HEK293 (cell line): ENCODE data around the gene GOSR2.

Experiments used
- CTCF ChIA-PET: fragments of 350-600 bp; formaldehyde crosslinking; extraction: SDS; loops from one replicate; lab custom pipeline; 2021; ENCODE audit warnings: antibody characterized with exemption; lab: Yijun Ruan, JAX
- POLR2A ChIA-PET: fragments of 300-600 bp; formaldehyde crosslinking; extraction: SDS; loops from one replicate; lab custom pipeline; 2020; ENCODE audit warnings: antibody characterized with exemption, inconsistent platforms; lab: Yijun Ruan, JAX
- H3K27ac ChIP-seq: fragments of 200-500 bp; sonication (Bioruptor generic); 2 replicates; pipeline ENCODE4 v1.5.1; 2014; ENCODE audit warnings: low read depth, low read length, control low read depth, inconsistent platforms; ENCODE audit errors: extremely low read depth
- H3K36me3 ChIP-seq, 2 experiments: fragments of 200-500 bp in 1 of 2; sonication (Bioruptor generic) in 1 of 2; 1 replicate in 1 of 2; 2 replicates in 1 of 2; pipeline ENCODE4 v1.5.1; 2014 to 2017; ENCODE audit warnings: inconsistent platforms in 2 of 2, low read length in 2 of 2; ENCODE audit not compliant: control insufficient read depth in 2 of 2, insufficient read depth in 1 of 2
- H3K4me1 ChIP-seq: fragments of 200-500 bp; sonication (Bioruptor generic); 2 replicates; pipeline ENCODE4 v1.5.1; 2014; ENCODE audit warnings: mild to moderate bottlenecking, low read length, inconsistent platforms; ENCODE audit not compliant: control insufficient read depth, insufficient read depth
- H3K4me3 ChIP-seq: 2 replicates; pipeline ENCODE4 v1.5.1; 2011; ENCODE audit warnings: low read depth, mild to moderate bottlenecking, control low read depth, low read length, moderate library complexity
- H3K9me3 ChIP-seq: fragments of 200-500 bp; sonication (Bioruptor generic); 2 replicates; pipeline ENCODE4 v1.5.1; 2014; ENCODE audit warnings: low read depth, low read length, inconsistent platforms; ENCODE audit not compliant: control insufficient read depth, insufficient read depth
- BCL11A ChIP-seq: fragments of 450-650 bp; formaldehyde crosslinking; IDR thresholded peaks from 2 replicates; pipeline ENCODE4 v1.5.1; 2016; ENCODE audit warnings: low read depth, missing biosample characterization, missing genetic modification characterization
- HOXD13 ChIP-seq: sonication (generic); formaldehyde crosslinking; IDR thresholded peaks from 2 replicates; pipeline ENCODE4 v1.8.0; 2022; ENCODE audit warnings: missing genetic modification reagents, borderline replicate concordance
- ZBTB1 ChIP-seq: fragments of 450-650 bp; formaldehyde crosslinking; IDR thresholded peaks from 2 replicates; pipeline ENCODE4 v1.5.1; 2016; ENCODE audit warnings: missing biosample characterization, missing genetic modification characterization
- ZBTB17 ChIP-seq: fragments of 450-650 bp; formaldehyde crosslinking; IDR thresholded peaks from 2 replicates; pipeline ENCODE4 v1.5.1; 2016; ENCODE audit warnings: missing biosample characterization, missing genetic modification characterization
- ZFP41 ChIP-seq: fragments of 450-650 bp; formaldehyde crosslinking; IDR thresholded peaks from 2 replicates; pipeline ENCODE4 v1.5.1; 2016; ENCODE audit warnings: missing biosample characterization, missing genetic modification characterization, borderline replicate concordance
- ZNF132 ChIP-seq: fragments of 450-650 bp; formaldehyde crosslinking; IDR thresholded peaks from 2 replicates; pipeline ENCODE4 v1.5.1; 2017; ENCODE audit warnings: missing biosample characterization, missing genetic modification characterization, borderline replicate concordance
- ZNF248 ChIP-seq: fragments of 450-650 bp; formaldehyde crosslinking; IDR thresholded peaks from 2 replicates; pipeline ENCODE4 v1.5.1; 2017; ENCODE audit warnings: missing biosample characterization, missing genetic modification characterization
- ZNF391 ChIP-seq: fragments of 450-650 bp; formaldehyde crosslinking; IDR thresholded peaks from 2 replicates; pipeline ENCODE4 v1.5.1; 2016; ENCODE audit warnings: low read depth, missing biosample characterization, missing genetic modification characterization, borderline replicate concordance
- ZNF48 ChIP-seq: fragments of 450-650 bp; formaldehyde crosslinking; IDR thresholded peaks from 2 replicates; pipeline ENCODE4 v1.5.1; 2016; ENCODE audit warnings: missing biosample characterization, missing genetic modification characterization
- ZNF585B ChIP-seq: fragments of 450-650 bp; formaldehyde crosslinking; IDR thresholded peaks from 2 replicates; pipeline ENCODE4 v1.5.1; 2016; ENCODE audit warnings: missing biosample characterization, missing genetic modification characterization
- ZNF660 ChIP-seq: fragments of 450-650 bp; IDR thresholded peaks from 2 replicates; pipeline ENCODE4 v1.5.1; 2018; ENCODE audit warnings: missing biosample characterization, mild to moderate bottlenecking, missing genetic modification characterization
- ZNF76 ChIP-seq: fragments of 450-650 bp; formaldehyde crosslinking; IDR thresholded peaks from 2 replicates; pipeline ENCODE4; 2016; ENCODE audit warnings: low read depth, missing biosample characterization, missing genetic modification characterization, borderline replicate concordance
- ZNF768 ChIP-seq: fragments of 450-650 bp; formaldehyde crosslinking; IDR thresholded peaks from 2 replicates; pipeline ENCODE4 v1.5.1; 2018; ENCODE audit warnings: missing biosample characterization, mild to moderate bottlenecking, missing genetic modification characterization
- ZSCAN23 ChIP-seq: fragments of 450-650 bp; formaldehyde crosslinking; IDR thresholded peaks from 2 replicates; pipeline ENCODE4 v1.5.1; 2016; ENCODE audit warnings: missing biosample characterization, missing genetic modification characterization
- TF ChIP-seq, protein P1 (sequence below): fragments of 450-650 bp; formaldehyde crosslinking; IDR thresholded peaks from 2 replicates; pipeline ENCODE4 v1.5.1; 2016; ENCODE audit warnings: missing biosample characterization, missing genetic modification characterization
- TF ChIP-seq, protein P2 (sequence below): fragments of 450-650 bp; formaldehyde crosslinking; IDR thresholded peaks from 2 replicates; pipeline ENCODE4 v1.5.1; 2016; ENCODE audit warnings: missing biosample characterization, missing genetic modification characterization
- TF ChIP-seq, protein P3 (sequence below): fragments of 450-650 bp; formaldehyde crosslinking; IDR thresholded peaks from 2 replicates; pipeline ENCODE4 v1.5.1; 2016; ENCODE audit warnings: missing biosample characterization, missing genetic modification characterization

GOSR2 gene

GRCh38 chr17:46883871-46884520 lies 39.0 kb upstream of the GOSR2 start:
- Histone ChIP-seq H3K9me3 (no peaks in the 10 kb centered on the region), H3K4me1 (no peaks in the 10 kb centered on the region), H3K4me3 (no peak overlapping the region), H3K36me3 (no peaks in the 10 kb centered on the region), H3K27ac (no peak overlapping the region)
- ChIA-PET POLR2A (no interaction called here), CTCF (interaction anchor here (0.7 kb wide), 1 partner anchor 22 kb away, joined by 3 read pairs; no protein-coding TSS in a partner anchor)
- TF ChIP-seq, protein P1, sequence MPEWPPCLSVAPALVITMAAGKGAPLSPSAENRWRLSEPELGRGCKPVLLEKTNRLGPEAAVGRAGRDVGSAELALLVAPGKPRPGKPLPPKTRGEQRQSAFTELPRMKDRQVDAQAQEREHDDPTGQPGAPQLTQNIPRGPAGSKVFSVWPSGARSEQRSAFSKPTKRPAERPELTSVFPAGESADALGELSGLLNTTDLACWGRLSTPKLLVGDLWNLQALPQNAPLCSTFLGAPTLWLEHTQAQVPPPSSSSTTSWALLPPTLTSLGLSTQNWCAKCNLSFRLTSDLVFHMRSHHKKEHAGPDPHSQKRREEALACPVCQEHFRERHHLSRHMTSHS (tag by site-specific recombination) = no peak
- TF ChIP-seq ZBTB1 (no peak), ZNF585B (tag by site-specific recombination) (no peak), ZNF76 (tag by site-specific recombination) (no peak), BCL11A (no peak), ZBTB17 (no peak), ZNF248 (tag by site-specific recombination) (no peak), ZNF391 (no peak), ZSCAN23 (tag by site-specific recombination) (no peak), ZNF660 (tag by site-specific recombination) (no peak)
- TF ChIP-seq, protein P2, sequence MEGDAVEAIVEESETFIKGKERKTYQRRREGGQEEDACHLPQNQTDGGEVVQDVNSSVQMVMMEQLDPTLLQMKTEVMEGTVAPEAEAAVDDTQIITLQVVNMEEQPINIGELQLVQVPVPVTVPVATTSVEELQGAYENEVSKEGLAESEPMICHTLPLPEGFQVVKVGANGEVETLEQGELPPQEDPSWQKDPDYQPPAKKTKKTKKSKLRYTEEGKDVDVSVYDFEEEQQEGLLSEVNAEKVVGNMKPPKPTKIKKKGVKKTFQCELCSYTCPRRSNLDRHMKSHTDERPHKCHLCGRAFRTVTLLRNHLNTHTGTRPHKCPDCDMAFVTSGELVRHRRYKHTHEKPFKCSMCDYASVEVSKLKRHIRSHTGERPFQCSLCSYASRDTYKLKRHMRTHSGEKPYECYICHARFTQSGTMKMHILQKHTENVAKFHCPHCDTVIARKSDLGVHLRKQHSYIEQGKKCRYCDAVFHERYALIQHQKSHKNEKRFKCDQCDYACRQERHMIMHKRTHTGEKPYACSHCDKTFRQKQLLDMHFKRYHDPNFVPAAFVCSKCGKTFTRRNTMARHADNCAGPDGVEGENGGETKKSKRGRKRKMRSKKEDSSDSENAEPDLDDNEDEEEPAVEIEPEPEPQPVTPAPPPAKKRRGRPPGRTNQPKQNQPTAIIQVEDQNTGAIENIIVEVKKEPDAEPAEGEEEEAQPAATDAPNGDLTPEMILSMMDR = no peak
- TF ChIP-seq, protein P3, sequence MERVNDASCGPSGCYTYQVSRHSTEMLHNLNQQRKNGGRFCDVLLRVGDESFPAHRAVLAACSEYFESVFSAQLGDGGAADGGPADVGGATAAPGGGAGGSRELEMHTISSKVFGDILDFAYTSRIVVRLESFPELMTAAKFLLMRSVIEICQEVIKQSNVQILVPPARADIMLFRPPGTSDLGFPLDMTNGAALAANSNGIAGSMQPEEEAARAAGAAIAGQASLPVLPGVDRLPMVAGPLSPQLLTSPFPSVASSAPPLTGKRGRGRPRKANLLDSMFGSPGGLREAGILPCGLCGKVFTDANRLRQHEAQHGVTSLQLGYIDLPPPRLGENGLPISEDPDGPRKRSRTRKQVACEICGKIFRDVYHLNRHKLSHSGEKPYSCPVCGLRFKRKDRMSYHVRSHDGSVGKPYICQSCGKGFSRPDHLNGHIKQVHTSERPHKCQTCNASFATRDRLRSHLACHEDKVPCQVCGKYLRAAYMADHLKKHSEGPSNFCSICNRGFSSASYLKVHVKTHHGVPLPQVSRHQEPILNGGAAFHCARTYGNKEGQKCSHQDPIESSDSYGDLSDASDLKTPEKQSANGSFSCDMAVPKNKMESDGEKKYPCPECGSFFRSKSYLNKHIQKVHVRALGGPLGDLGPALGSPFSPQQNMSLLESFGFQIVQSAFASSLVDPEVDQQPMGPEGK = no peak

- no peak overlapping the region for H3K27ac ChIP-seq
- TF ChIP-seq ZFP41 (tag by site-specific recombination) (no peak), ZNF768 (peak; percentile 69; the same call in 1 of the 2 replicates)
- no peak overlapping the region for H3K4me3 ChIP-seq
- H3K4me1 ChIP-seq = no peaks in the 10 kb centered on the region
- POLR2A ChIA-PET = no interaction called here
- CTCF ChIA-PET = interaction anchor here (0.6 to 0.7 kb wide), 3 partner anchors 23 to 134 kb away, joined by 3 to 4 read pairs (median 3); no protein-coding TSS in a partner anchor
- H3K36me3 ChIP-seq = no peaks in the 10 kb centered on the region
- H3K9me3 ChIP-seq = no peaks in the 10 kb centered on the region
These were observed 38.4 kb upstream of the GOSR2 start for GRCh38 chr17:46884552-46884951.

GRCh38 chr17:46885415-46886309 lies 37.3 kb upstream of the GOSR2 start:
- Histone ChIP-seq H3K36me3 (no peaks in the 10 kb centered on the region), H3K4me3 (no peak overlapping the region), H3K4me1 (no peaks in the 10 kb centered on the region), H3K27ac (no peak overlapping the region), H3K9me3 (no peaks in the 10 kb centered on the region)
- ChIA-PET POLR2A (no interaction called here), CTCF (interaction anchor here (0.6 to 0.8 kb wide), 2 partner anchors 57 to 87 kb away, joined by 3 read pairs; no protein-coding TSS in a partner anchor)
- TF ChIP-seq ZNF48 (no peak), ZNF132 (tag by site-specific recombination) (no peak), HOXD13 (CRISPR knock-in tag) (no peak)
